Skeletal muscle tissue (tissue), 4 donors: ENCODE data around the gene CTNNA1. TPM values are rescaled to one million over a fixed set of nuclear protein-coding genes. Genes with fewer than 3 reads are reported as not detected.
A peak's percentile ranks its signal among the peaks of the same experiment; 100 is the strongest.
"Not testable (repeated sequence)": the region's sequence is repeated elsewhere in the genome, so short reads cannot be mapped to it uniquely, and the experiment has no call there.

ENCODE experiments used
- H3K27ac ChIP-seq: one replicate; pipeline ENCODE4 v1.7.0; 2013; ENCODE audit warnings: mild to moderate bottlenecking, low read depth, low read length, inconsistent platforms
- H3K27me3 ChIP-seq, 3 donors: one replicate each; pipeline ENCODE4 v1.7.0; 2013; ENCODE audit warnings: low read length in 3 of 3; ENCODE audit not compliant: control insufficient read depth in 3 of 3, insufficient read depth in 3 of 3
- H3K36me3 ChIP-seq, 3 donors: one replicate each; pipeline ENCODE4 v1.7.0; 2013; ENCODE audit warnings: low read length in 3 of 3; ENCODE audit not compliant: control insufficient read depth in 3 of 3, insufficient read depth in 3 of 3
- H3K4me1 ChIP-seq, 3 donors: one replicate each; pipeline ENCODE4 v1.7.0; 2013; ENCODE audit warnings: low read length in 3 of 3, mild to moderate bottlenecking in 3 of 3; ENCODE audit not compliant: control insufficient read depth in 3 of 3, insufficient read depth in 3 of 3
- H3K4me3 ChIP-seq, 3 donors: one replicate each; pipeline ENCODE4 v1.7.0; 2013; ENCODE audit warnings: low read length in 3 of 3
- H3K9ac ChIP-seq, 3 donors: one replicate each; pipeline ENCODE4 v1.7.0; 2013; ENCODE audit warnings: low read length in 3 of 3, mild to moderate bottlenecking in 3 of 3, moderate library complexity in 2 of 3, low read depth in 1 of 3
- H3K9me3 ChIP-seq, 3 donors: one replicate each; pipeline ENCODE4 v1.7.0; 2013; ENCODE audit warnings: low read length in 3 of 3; ENCODE audit not compliant: control insufficient read depth in 3 of 3
- total RNA-seq: library from RNA; depleted of rRNA; stranded (reverse); fragments of >200 nt; gene quantifications from one replicate; pipeline ENCODE4 v1.2.3, GENCODE V29; 2014
- donor health status: Osteomylitis.

Gene CTNNA1
- total RNA-seq, 1 donor from 2014 or later = 375 TPM

GRCh38 chr5:138793575-138793974 is 40.4 kb downstream of the CTNNA1 start:
- no peak overlapping the region for H3K4me3 ChIP-seq
- H3K9me3 ChIP-seq = no peaks in the 10 kb centered on the region
- no peaks in the 10 kb centered on the region for H3K27me3 ChIP-seq
- peaks cover 8 to 16% (median 13%) of the 10 kb centered on the region in 3 donors for H3K4me1 ChIP-seq
- H3K36me3 ChIP-seq = no peaks in the 10 kb centered on the region
- no peak overlapping the region for H3K27ac ChIP-seq
- no peak overlapping the region for H3K9ac ChIP-seq

DNA sequence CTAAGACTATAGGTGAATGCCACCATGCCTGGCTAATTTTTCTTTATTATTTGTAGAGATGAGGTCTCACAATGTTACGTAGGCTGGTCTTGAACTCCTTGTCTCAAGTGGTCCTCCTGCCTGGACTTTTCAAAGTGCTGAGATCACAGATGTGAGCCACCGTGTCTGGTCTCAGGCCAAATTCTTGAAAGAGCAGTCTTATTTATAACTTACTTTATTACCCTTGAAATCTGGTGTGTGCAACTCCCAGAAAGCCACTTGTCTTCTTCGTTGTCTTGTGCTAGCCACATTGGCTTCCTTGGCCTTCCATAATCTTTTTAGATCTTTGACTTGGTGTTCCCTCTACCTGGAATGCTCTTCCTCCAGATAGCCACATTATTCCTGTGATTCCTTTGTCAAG is 50.1 kb downstream of the CTNNA1 start:
- Histone ChIP-seq H3K27ac (no peak overlapping the region), H3K27me3 (no peaks in the 10 kb centered on the region), H3K4me3 (no peak overlapping the region), H3K36me3 (no peaks in the 10 kb centered on the region), H3K9ac (no peak overlapping the region), H3K4me1 (peaks cover 4 to 15% (median 6%) of the 10 kb centered on the region in 3 donors), H3K9me3 (no peaks in the 10 kb centered on the region)

DNA sequence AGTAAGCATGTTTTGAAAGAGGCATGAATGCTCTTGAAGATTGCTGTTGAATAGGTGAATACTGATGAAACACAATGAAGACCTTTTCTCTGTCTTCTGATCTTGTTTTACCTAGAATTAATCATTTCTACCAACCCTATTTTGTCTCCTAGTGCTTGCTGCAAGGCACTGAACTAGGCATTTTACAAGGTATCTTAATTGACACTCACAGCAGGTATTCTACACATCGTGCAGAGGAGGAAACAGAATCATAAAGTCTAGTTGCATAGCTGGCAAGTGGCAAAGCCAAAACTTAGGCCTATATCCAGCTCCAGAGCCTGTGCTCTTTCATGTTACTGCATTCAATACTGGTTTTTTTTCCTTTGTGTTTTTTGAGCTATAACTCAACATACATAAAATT is 50.7 kb downstream of the CTNNA1 start:
- H3K9ac ChIP-seq = no peak overlapping the region
- no peak overlapping the region for H3K27ac ChIP-seq
- H3K4me3 ChIP-seq = no peak overlapping the region
- H3K4me1 ChIP-seq = peaks cover 4 to 15% (median 4%) of the 10 kb centered on the region in 3 donors
- H3K9me3 ChIP-seq = no peaks in the 10 kb centered on the region
- no peaks in the 10 kb centered on the region for H3K36me3 ChIP-seq
- no peaks in the 10 kb centered on the region for H3K27me3 ChIP-seq

- Histone ChIP-seq H3K27me3 (no peaks in the 10 kb centered on the region), H3K27ac (no peak overlapping the region), H3K9me3 (no peaks in the 10 kb centered on the region), H3K36me3 (peaks cover 0 to 3% (median 0%) of the 10 kb centered on the region in 3 donors), H3K9ac (no peak overlapping the region), H3K4me1 (peaks cover 4 to 15% (median 4%) of the 10 kb centered on the region in 3 donors), H3K4me3 (no peak overlapping the region)
Observed at GRCh38 chr5:138805096-138805495, 51.9 kb downstream of the CTNNA1 start.

DNA sequence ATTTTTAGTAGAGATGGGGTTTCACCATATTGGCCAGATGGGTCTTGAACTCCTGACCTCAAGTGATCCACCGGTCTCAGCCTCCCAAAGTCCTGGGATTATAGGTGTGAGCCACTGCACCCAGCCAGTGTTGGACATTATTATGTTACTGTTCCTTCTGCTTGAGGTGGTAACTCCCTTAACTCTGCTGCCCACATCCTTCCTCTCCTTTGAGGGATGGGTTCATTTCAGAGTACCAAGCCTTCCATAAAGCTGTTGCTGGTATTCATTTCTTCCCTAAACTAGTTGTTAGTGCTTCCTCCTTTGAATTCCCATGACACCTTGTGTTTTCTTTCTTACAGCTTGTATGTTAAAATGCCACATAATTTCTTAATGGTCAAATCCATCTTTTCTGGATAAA is 54.0 kb downstream of the CTNNA1 start:
- peaks cover 0 to 8% (median under 1%) of the 10 kb centered on the region in 3 donors for H3K36me3 ChIP-seq
- no peak overlapping the region for H3K9ac ChIP-seq
- peaks cover 4 to 15% (median 4%) of the 10 kb centered on the region in 3 donors for H3K4me1 ChIP-seq

GRCh38 chr5:138809391-138809790 is 56.2 kb downstream of the CTNNA1 start:
- Histone ChIP-seq H3K9me3 (no peaks in the 10 kb centered on the region), H3K4me1 (peaks cover 0 to 1% (median 0%) of the 10 kb centered on the region in 3 donors), H3K27me3 (no peaks in the 10 kb centered on the region), H3K36me3 (peaks cover 3 to 15% (median 7%) of the 10 kb centered on the region in 3 donors), H3K27ac (no peak overlapping the region), H3K9ac (no peak overlapping the region), H3K4me3 (no peak overlapping the region)

More for the DNA sequence above, 54.0 kb downstream of the CTNNA1 start:
- Histone ChIP-seq H3K27ac (no peak overlapping the region), H3K27me3 (no peaks in the 10 kb centered on the region), H3K4me3 (no peak overlapping the region), H3K9me3 (no peaks in the 10 kb centered on the region)

GRCh38 chr5:138810861-138811260 is 57.6 kb downstream of the CTNNA1 start:
- H3K27me3 ChIP-seq, H3K9me3 ChIP-seq, H3K4me3 ChIP-seq, H3K27ac ChIP-seq, H3K9ac ChIP-seq, H3K4me1 ChIP-seq: not testable (repeated sequence)
- peaks cover 3 to 15% (median 9%) of the 10 kb centered on the region in 3 donors for H3K36me3 ChIP-seq

DNA sequence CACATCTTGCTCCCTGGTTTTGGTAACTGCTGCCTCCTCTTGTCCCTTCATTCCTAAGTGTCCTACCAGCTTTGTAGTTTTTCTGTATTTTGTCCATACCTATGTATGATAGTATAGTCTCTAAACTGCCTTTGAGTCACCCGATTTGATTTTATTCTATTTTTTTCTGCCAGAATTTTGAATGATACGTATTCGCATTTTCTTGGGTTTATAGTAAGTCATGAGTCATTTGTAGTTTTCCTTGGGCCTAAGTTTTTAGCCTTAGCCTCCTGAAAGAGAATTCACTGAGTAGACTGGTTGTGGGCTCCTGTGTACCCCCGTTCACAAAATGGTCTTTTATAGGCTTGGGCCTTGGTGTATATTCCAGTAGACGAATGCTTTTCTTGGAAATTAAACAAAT is 62.3 kb downstream of the CTNNA1 start:
- no peaks in the 10 kb centered on the region for H3K27me3 ChIP-seq
- H3K36me3 ChIP-seq = peaks cover 3 to 13% (median 9%) of the 10 kb centered on the region in 3 donors
- no peak overlapping the region for H3K9ac ChIP-seq

DNA sequence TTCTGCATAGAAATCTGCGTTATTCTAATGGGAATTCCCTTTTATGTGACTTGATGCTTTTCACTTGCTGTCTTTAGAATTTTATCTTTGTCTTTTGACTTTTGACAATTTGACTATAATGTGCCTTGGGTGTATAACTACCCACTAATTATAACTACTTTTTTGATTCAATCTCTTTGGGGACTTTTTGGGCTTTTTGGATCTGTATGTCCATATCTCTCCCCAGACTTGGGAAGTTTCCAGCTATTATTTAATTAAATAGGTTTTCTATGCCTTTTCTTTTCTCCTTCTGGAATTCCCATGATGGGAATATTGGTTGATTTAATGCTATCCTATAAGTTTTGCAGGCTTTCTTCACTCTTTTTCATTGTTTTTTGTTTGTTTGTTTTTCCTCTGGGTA is 64.0 kb downstream of the CTNNA1 start:
- no peak overlapping the region for H3K4me3 ChIP-seq
- H3K36me3 ChIP-seq = peaks cover 3 to 8% (median 8%) of the 10 kb centered on the region in 3 donors
- no peak overlapping the region for H3K27ac ChIP-seq
- H3K4me1 ChIP-seq = peaks cover 15 to 30% (median 22%) of the 10 kb centered on the region in 3 donors
- no peaks in the 10 kb centered on the region for H3K9me3 ChIP-seq
- no peaks in the 10 kb centered on the region for H3K27me3 ChIP-seq
- H3K9ac ChIP-seq = no peak overlapping the region

More for the DNA sequence above, 62.3 kb downstream of the CTNNA1 start:
- Histone ChIP-seq H3K4me1 (peaks cover 12 to 19% (median 19%) of the 10 kb centered on the region in 3 donors), H3K27ac (no peak overlapping the region), H3K9me3 (no peaks in the 10 kb centered on the region), H3K4me3 (no peak overlapping the region)

- H3K4me1 ChIP-seq = peaks cover 18 to 37% (median 24%) of the 10 kb centered on the region in 3 donors
- H3K9ac ChIP-seq = peak overlapping the region in 1 of 3 donors; percentile 4
- no peaks in the 10 kb centered on the region for H3K27me3 ChIP-seq
- H3K9me3 ChIP-seq = no peaks in the 10 kb centered on the region
- H3K27ac ChIP-seq = peak overlapping the region; percentile 14
- H3K36me3 ChIP-seq = peaks cover 0 to 2% (median 2%) of the 10 kb centered on the region in 3 donors
- no peak overlapping the region for H3K4me3 ChIP-seq
Observed at GRCh38 chr5:138819081-138819480, 65.9 kb downstream of the CTNNA1 start.
